NOMO-1 (cell line): ENCODE data around the gene TOR1B.
A peak's percentile ranks its signal among the peaks of the same experiment; 100 is the strongest.

Experiments used
- DNase-seq, 2 experiments: peaks; one replicate each; lab custom pipeline; 2025; ENCODE audit not compliant: unreplicated experiment in 2 of 2; lab: John Stamatoyannopoulos, UW

The TOR1B gene

DNA sequence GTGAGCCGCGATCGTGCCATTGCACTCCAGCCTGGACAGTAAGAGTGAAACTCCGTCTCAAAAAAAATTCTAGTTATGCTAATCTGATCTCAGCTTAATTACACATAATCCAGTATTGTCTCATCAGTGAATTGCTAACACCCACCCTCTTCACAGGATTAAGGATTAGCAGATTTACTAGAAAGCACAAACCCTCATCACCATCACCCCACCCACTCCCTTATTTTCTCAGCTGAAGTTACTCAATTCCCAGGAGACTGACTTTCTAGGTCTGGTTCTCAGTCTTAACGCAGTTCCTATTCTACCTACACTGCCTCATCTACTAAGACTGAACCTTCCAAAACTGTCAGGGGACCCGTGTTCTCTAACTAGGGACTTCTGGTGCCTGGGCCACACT is 9.0 kb downstream of the TOR1B start:
- no peak for DNase-seq

DNA sequence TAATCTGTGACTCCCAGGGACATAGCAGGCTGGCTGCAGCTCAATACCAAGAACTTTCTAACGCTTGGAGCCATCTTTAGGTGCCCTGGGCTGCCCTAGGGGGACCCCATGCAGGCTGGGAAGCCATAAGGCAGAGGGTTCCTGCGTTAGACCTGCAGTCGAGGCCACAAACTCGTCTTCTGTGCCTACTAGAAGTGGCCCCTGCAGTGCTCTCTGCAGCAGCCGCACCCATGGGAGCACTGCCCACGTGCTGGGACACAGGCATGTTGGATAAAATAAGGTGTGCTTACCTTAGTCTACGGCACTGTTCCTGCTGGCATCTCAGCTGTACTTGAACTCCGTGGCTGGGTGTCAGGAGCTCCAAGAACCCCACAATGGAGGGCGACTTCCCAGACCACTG is 9.4 kb downstream of the TOR1B start:
- no peak for DNase-seq

DNA sequence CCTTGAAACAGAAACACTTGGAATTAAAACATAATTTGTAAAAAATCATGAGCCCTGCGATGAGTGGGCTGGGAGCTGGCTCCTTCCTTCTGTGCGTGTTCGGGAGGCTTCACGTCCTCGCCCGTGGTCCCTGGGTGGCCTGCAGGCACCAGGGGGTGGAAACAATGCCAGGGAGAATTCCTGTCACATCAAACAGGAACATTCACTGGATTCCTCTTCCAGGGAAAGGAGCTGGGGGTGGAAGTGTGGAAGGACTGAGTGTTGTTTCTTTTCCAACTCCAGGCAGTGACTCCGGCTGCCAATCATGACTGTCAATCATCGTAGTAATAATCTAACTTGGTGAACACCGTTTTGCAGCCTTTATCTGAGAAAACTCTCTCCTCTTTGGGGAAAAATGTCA is 10.7 kb downstream of the TOR1B start:
- DNase-seq, result no peak

DNA sequence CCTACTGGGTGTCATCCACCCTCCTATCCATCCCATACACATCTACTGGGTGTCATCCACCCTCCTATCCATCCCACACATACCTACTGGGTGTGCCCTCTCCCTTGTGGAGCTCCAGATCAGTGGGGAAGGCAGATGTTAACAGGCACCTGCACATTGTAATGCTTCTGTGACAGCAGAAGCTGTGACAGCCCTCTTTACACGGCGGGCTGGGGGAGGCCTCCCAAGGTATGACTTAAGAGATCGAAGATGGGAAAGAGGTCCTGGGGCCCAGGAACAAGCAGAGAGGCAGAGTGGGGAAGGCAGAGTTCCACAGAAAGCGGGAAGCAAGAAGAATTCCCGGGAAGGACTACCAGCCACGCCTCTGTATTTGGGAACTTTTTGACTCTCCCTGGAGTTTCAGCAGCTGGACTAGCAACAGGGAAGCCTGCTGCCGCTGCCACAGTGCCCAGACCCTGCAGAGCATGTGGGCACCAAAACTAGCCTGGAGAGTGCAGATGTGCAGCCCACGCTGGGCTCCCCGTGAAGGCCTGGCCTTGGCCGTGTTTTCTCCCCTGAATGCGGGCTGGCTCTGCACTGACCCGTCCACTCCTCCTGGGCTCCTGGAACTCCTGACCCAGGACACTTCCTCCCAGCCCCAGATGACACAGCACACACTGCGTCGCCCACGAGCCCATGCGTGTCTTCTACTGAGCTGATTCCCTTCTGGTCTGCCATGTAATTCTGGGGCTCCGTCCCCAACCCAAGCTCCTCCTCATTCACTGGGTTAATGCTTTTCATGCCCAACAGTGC is 11.6 kb downstream of the TOR1B start:
- DNase-seq, result no peak

DNA sequence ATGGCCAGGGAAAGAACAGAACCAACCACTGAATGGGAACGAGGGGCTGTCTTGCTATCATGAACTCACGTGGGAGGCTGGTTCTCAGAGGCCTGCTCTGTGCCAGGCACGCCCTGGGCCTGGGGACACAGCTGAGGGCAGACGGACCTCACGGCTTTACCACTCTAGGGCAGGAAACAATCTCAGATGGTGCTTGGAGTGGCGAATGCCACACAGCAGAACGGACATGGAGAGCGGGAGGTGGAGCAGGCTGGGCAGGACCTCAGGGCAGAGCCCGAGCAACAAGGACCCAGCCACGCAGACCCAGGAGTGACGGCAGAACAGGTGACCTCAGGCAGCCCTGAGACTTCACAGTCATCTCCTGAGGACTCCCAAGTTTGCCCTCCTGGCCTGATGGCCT is 12.3 kb downstream of the TOR1B start:
- DNase-seq, result no peak

DNA sequence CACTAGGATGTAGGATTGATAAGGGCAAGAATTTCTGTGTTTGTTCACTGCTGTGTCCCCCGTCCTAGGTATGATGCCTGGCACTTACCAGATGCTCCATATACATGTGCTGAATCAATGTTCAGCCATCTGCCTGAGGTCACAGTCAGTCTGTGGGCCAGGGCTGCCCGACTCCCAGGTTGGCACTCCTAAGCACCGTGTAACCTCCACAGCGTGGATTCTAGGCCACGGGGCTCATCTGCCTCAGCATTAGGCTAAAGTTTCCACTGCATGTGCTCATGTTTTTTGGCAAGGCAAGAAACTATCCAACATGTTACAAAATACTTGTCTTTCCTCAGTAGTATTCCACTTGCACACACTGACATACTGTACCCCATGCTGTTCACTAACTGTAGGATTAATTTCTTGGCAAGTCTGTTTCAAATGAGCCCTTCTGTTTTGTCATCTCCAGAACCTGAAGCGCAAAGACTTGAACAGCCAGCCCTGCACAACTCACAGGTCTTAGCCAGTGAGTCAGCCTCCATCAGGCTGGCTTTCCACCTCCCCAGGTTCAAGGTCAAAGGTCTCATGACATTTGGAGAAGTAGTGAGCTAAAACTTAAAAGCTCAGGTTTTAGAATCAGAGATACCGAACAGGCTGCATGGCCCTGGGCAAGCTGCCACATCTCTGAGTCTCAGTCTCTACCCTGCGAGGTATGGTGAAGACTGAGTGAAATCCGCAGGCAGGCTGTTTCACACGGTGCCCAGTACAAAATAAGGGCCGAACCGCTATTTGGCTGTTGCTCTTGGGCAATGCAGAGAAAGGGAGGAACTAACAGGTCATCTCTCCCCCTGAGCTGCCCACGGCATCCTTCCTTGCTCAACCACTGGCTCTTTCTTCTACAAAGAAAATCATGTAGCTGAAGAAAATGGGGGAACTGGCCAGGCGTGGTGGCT is 13.8 kb downstream of the TOR1B start:
- DNase-seq, result peak; percentile 70 to 85

DNA sequence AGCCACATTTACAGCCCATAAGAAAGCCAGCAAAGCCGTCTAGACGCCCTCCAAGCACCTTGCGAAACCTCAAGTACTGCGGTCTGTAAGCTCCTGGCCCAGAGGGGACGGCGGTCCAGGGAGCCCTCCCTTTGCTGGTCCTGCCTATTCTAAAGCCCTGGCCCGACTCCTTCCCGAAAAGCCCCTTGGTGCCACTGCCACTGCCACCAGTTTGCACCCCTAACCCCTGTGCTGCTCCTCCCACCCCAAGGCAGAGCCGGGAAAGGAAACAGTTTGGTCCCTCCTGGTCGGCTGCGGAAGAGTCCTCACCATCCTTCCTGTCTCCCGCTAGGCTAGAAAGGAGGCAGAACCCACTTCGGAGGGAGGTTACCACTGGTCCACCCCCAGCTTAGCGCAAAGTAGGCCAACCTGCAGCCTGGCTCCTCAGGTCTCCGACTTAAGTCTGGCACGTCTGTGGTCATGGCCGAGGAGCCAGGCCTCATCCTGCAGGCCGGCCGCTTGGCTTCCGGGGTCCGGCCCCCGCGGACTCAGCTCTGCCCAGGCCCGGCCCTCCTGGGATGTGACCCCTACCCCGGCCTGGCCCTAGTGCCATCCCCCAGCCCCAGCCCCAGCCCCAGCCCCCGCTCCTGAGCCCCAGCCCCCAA is 20.0 kb downstream of the TOR1B start:
- DNase-seq, result peak; percentile 48 to 65

DNA sequence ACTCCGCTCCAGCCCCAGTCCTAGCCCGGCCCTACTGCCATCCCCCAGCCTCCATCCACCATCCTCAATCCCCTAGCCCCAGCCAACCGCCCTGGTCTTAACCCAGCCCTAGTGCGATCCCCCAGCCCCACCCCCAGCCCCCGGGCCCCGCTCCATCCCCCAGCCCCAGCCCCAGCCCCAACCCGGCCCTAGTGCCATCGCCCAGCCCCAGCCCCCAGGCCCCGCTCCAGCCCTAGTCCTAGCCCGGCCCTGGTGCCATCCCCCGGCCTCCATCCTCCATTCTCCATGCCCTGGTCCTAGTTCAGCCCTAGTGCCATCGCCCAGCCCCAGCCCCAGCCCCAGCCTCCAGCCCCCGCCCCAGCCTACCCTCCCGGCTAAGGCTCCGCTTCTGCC is 20.6 kb downstream of the TOR1B start:
- DNase-seq, result no peak

DNA sequence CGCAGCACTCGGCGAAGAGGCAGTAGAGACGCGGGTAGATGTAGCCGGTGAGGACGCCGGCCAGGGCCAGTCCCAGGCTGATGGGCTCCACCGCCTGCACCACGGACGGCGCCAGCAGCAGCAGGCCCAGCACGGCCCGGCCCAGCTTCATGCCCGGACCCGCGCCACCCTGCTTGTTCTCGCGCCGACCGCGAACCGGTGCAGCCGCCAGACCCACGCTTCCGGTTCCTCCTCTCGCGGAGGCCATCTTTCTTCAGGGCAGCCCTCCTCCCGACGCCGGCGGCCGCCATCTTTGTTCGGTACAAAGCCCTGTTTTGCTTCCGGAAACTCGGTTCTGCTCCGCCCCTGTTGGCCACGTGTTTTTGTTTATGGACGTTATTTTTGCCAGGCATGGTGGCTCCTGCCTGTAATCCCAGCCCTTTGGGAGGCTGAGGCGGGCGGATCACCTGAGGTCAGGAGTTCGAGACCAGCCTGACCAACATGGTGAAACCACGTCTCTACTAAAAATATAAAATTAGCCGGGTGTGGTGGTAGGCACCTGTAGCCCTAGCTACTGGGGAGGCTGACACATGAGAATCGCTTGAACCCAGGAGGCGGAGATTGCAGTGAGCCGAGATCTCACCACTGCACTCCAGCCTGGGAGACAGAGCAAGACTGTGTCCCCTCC is 21.1 kb downstream of the TOR1B start, which contains the start of gene TOR1A:
Gene TOR1A, minus strand, starts transcription at position 202 of the 667 bp plus-strand sequence. Its CDS starts 51 bp downstream, at position 151.
- DNase-seq, result peak; percentile 94

DNA sequence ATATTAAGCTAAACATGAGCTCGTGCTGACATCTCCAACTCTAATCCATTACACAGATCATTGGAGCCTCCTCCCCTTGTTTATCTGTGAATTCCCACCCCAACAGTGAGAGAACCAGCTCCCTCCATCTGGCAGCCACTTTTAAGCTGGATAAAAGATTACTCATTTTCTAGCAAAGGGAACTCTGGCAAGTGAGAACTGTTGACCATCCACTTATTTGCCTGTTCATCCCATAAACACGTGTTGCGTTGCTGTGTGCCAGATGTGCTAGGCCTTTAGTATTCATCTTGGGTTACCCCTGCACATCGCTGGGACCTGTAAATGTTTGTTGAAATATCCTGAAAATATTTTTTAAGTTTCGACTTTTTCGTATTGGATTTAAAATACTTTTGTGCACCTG is 23.4 kb downstream of the TOR1B start:
- DNase-seq, result no peak

DNA sequence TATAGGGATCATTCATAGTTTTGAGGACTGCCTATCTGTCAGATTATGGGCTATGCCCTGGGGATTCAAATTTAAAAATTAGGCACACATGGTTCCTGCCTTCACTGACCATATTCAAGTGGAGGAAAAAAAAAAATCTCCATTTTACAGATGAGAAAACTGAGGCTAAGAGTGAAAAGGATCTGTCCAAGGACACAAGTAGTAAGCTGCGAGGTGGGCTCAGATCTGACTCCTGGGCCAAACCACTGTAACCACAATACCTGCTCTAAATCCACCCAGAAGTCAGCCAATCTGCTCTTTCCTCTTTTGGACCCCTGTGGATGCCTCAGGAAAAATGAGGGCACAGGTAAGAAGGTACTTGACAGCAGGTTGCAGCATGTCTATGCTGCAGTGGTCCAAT is 23.8 kb downstream of the TOR1B start:
- DNase-seq, result no peak

DNA sequence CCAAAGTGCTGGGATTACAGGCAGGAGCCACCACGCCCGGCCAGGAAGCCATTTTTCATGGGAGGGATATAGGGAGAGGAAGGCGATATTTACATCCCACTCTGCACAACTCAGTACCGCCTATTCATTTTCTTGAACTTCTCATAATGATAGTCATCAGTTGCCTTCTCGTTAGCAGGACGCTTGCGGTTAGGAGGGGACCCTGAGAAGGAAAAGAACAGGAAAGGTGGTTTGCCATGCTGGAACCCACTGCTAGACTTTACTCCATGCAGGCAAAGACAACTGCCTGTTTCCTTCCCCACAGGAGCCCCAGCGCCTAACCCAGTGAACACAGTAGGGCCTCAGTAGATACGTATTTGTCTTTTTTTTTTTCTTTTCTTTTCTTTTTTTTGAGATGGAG is 25.1 kb downstream of the TOR1B start:
- no peak for DNase-seq

DNA sequence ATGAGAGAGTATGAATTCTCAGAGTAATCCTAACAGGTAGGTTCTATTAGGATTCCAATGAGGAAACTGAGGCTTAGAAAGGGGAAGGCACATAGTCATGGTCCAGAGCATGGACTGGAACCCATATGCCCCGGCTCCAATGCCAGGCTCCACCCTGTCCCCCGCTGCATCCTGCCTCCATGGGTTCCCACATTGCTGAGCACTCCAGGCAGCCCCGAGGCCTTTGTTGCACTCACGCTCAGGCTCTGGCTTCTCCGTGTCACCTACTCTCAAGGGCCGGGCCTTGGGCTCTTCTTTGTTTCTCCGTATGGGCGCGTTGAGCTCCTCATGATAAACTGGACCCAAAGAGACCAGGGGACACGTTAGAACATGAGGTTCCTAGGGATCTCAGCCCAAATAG is 26.0 kb downstream of the TOR1B start:
- DNase-seq, result no peak

DNA sequence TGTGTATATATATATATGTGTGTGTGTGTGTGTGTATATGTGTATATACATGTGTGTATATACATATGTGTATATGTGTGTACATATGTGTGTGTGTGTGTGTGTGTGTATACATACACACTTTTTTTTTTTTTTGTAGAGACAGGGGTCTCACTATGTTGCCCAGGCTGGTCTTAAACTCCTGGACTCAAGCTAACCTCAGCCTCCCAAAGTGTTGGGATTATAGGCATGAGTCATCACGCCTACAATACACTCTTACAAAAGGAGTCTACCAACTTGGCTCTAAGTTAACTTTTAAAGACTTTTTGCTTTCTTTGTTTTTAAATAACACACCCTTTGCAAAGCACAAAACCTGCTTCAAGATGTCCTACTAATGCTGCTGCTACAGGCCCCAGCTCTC is 30.0 kb downstream of the TOR1B start:
- DNase-seq, result no peak

DNA sequence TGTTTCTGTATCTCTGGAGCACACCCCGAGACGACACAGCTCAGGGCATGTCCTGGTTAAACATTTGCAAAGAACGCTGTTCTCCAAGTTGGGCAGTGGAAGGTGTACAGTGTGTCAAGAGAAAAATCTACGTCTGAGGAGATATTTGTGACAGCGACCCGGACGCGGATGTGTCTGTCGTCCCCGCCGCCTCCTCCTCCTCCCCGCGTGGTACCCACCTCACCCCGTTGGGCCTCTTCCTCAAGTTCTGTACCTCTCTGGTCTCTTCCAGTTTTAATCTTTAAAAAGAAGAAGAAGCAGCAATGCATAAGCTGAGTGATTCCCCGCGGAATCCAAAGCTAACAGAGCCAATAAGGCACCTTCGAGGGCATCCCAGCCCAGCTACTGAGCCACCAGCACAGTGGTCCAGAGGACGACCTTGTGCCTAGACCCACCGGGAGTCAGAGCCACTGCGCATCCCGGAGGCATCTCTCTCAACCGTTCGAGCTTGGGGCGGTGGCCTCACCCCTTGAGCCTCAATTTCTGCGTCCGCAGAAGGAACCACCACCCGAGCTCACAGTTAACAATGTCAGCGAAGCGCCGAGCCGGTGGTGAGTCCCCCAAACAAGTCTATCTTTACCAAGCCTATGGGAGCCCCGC is 31.6 kb downstream of the TOR1B start:
- DNase-seq, result peak in 1 of 2 experiments; percentile 11

DNA sequence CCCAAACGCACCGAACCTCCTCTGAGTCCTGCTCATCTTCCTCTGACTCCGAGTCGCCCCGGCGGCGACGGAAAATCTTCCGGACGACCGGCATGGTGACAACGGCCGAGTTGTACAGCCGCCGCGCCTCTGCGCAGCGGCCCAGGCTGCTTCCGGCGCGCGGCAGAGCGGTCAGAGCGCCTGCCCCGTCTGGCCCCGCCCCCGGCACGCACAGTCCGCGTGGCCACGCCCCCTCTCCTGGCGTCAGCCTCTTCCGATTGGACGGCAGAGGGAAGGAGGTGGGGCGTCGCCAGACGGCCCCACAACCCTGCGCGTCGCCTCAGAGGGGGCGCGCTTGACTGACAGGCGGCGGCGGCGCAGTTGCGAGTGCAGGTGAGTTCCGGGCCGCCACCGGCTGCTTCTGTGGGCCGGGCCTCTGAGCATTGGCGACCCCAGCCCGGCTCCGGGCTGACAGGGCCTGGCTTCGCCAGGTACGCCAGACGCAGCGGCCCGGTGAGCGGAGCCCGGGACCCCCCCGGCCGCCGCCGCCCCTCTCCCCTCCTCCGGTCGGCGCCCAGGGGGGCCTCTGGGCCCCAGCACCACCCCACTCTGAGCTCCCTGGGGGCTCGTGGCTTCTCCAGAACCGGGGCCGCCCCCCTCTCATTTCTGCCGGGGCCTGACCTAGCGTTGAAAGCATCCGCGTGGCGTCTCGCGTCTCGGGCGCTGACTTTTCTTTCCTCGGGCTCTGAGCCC is 32.3 kb downstream of the TOR1B start, which contains the start of the genes C9orf78 and USP20:
Gene C9orf78, minus strand, starts transcription at position 148 of the 732 bp plus-strand sequence. Its CDS starts 54 bp downstream, at position 94.
Gene USP20, plus strand, starts transcription at position 331 of the 732 bp plus-strand sequence. CDS start 17,098 bp downstream, outside the sequence.
- peak; percentile 95 to 97 for DNase-seq

DNA sequence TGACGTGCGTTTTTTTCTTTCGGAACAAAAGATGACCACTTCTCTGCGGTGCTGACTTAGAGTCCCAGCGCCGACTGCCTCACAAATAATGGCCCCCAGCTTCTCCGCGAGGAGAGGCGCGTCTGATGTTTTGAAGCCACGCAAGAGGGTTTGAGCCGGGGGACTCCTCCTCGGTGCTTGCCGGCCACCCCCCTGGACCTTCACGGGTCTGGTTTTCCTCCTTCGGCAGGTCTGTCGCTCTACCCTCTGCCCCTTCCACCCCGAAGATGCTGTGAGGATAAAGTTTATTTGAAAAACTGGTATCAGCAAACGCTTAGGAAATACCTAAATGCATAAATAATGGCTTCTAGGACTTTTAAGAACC is 32.9 kb downstream of the TOR1B start:
- DNase-seq, result no peak

DNA sequence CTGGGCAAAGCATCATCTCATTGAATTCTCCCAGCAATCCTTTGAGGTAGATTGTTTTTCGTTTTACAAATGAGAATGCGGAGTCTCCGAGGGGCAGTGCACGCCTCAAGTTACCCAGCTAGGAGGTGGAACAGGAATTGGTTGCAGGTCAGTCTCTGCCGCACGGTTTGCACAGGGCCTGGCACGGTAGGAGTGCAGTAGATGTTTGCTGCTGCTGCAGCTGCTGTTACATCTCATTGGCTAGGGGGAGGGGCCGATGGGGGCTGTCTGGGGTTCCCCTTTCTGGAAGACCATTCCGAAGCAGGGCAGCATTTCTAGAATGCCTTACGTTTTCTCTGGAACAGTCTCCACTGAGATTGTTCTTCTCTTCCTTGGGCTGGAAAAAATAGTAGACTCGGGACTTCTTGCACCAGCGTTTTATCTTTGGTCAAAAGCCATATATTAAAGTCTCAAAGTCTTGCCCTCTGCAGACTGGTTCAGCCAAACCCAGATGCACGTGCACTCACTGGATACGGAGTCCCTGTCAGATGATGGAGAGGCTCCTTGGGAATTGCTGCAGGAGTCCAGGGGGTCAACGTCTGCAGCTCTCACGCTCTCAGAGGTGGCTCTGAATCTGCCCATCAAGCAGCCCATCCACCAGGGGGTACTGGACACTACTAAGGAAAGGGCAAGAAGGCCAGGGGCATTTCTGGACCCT is 33.5 kb downstream of the TOR1B start:
- DNase-seq, result peak in 1 of 2 experiments; percentile 27
